GM18951 (cell line): ENCODE results near the gene PRUNE2.
"Not testable (repeated sequence)": the region's sequence is repeated elsewhere in the genome, so short reads cannot be mapped to it uniquely, and the experiment has no call there.

Experiments used
- POLR2A ChIP-seq: IDR thresholded peaks from 4 replicates; pipeline ENCODE4 v1.6.1; 2011; ENCODE audit warnings: mild to moderate bottlenecking; ENCODE audit not compliant: insufficient read length, insufficient read depth; ENCODE audit errors: extremely low read depth
- in situ Hi-C: fragments of 300-500 bp; cut with MboI; formaldehyde crosslinking; loops from one replicate; pipeline ENCODE4 v1.12.0; 2022; ENCODE audit warnings: low sequenced_read_pairs, mixed read lengths, inconsistent platforms; ENCODE audit not compliant: unreplicated experiment

Gene PRUNE2

DNA sequence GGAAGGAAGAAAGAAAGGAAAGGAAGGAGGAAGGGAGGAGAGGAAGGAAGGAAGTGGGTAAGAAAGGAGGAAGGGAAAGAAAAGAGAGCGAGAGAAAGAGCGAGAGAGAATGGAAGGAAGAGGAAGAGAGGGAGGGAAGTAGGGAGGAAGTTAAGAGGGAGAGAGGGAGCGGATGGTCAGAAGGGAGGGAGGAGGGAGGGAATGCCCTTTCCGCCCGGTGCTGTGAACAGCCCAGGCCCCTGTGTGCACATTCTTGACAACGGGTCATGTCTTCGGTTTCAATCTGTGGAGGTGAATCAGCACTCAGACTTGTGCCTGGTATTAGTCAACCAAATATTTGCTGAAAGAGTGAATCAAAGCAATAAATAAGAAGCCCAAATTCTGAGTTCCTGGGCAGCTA is 39.2 kb downstream of the PRUNE2 start:
- in situ Hi-C loops: no loop called here
- no peak for TF ChIP-seq POLR2A

DNA sequence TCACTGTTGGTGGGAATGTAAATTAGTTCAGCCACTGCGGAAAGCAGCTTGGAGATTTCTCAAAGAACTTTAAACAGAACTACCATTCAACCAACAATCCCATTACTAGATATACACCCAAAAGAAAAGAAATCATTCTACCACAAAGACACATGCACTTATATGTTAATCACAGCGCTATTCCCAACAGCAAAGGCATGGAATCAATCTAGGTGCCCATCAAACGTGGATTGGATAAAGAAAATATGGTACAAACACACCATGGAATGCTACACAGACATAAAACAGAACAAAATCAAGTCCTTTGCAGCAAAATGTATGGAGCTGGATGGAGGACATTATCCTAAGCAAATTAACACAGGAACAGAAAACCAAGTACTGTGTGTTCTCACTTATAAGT is 42.1 kb downstream of the PRUNE2 start:
- in situ Hi-C loops: no loop called here
- TF ChIP-seq POLR2A: no peak

DNA sequence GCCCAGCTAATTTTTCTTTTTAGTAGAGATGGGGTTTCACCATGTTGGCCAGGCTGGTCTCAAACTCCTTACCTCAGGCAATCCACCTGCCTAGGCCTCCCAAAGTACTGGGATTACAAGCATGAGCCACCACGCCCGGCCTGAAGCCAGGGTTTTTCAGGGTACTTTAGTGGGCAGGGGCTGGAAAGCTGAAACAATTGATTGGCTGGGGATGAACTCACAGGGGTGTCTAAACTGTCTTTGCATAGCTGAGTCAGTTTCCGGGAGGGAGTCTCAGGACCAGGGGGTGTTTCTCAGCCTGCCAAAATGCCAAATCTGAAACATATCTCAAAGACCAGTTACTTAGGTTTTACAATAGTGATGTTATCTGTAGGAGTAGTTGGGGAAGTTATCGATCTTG is 46.1 kb downstream of the PRUNE2 start:
- in situ Hi-C loops: no loop called here

DNA sequence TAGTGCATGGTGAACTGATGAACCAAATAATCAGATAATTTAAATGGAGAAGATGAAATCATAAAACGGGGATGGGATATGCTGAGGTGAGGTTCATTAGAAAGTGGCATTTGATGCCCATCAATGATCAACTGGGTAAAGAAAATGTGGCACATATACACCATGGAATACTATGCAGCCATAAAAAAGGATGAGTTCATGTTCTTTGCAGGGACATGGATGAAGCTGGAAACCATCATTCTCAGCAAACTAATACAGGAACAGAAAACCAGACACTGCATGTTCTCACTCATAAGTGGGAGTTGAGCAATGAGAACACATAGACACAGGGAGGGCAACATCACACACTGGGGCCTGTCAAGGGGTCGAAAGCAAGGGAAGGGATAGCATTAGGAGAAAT is 47.7 kb downstream of the PRUNE2 start:
- in situ Hi-C loops: not testable (repeated sequence)

More for the DNA sequence above, 46.1 kb downstream of the PRUNE2 start:
- no peak for TF ChIP-seq POLR2A

DNA sequence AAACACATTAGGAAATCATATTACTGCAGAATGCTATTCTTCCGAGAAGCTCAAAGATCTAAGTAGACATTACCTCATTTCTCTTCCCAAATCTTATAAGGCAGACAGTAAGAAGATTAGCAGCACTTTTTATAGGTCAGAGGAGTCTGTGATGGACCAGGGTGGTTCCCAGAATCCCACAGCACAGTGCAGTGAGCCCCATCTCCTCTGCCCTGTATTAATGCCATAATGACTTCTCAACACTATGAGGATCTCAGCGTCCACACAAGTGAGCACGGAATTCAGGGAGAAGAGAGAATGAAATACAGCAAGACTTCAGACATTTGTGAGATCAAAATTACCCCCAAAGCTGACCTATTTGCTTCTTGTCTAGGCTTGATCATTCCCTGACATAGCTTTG is 49.9 kb downstream of the PRUNE2 start:
- in situ Hi-C loops: no loop called here
- no peak for TF ChIP-seq POLR2A

DNA sequence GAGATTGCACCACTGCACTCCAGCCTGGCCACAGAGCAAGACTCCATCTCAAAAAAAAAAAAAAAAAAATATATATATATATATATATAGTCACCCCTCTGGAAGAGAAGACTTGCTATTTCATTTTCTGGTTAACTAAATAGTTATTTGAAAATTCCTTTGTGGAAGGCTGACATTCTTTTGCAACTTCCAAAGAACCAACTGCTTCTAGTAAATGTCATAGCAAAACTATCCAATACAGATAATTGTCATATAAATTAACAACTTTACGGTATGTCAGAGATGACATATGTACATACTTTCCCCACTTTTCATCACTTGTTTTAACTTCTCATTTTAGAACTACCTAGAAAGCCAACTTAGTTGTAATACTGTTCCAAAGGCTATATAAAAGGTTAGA is 50.9 kb downstream of the PRUNE2 start:
- no peak for TF ChIP-seq POLR2A
- in situ Hi-C loops: no loop called here

DNA sequence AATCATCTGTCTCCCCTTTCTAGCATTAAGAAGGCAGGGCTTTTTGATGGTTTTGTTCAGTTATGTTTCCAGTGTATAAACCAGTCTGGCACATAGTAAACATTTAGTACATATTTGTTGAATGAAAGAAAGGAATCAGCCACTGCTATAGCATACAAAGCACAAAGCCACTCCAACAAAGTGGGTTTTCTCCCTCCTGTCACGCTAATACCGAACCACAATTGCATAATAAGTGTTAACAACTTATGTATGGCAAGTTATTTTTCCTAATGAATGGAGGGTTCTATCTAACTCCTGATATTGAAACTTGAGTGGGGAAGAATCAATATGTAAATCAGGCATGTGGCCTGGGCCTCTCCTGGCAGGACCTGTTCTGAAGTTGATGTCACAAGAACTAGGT is 53.9 kb downstream of the PRUNE2 start:
- TF ChIP-seq POLR2A: no peak
- in situ Hi-C loops: no loop called here

DNA sequence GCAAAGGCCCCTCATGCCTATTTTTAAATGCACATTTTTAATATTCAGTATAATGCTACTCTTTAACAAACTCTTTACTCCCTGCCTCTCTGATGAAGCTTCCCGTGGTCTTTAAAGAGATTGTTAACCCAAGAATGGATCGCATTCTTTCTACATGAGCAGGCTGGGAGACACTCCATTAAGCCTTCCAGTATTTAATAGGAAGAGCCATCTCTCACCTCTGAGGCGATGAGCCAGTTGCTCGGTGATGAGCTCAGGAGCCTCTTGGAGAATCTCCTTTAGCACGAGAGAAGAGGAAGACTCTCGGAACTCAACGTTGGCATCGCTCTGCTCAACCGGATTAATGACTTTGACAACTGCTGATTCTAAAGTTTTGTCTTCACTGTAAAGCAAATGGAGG is 59.6 kb downstream of the PRUNE2 start:
- in situ Hi-C loops: no loop called here

DNA sequence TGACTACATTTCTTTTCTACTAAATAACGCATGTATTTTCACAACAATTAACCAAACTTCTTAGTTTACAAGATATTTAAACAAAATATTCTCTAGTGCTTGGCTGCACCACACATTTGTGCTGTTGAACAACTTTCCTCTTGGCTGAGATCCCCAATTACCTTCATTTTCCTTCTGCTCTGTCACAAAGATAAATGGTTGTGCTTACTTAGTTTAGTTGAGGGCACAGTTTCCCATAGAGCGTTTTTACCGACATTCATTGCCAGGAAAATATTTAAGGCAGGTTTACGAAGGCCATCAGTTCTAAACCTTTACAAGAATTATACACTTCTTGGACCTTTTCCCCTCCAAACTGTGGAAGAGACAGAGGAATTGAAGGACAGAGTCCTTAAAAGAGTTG is 60.7 kb downstream of the PRUNE2 start:
- in situ Hi-C loops: no loop called here
- no peak for TF ChIP-seq POLR2A

More for the DNA sequence above, 59.6 kb downstream of the PRUNE2 start:
- TF ChIP-seq POLR2A: no peak

DNA sequence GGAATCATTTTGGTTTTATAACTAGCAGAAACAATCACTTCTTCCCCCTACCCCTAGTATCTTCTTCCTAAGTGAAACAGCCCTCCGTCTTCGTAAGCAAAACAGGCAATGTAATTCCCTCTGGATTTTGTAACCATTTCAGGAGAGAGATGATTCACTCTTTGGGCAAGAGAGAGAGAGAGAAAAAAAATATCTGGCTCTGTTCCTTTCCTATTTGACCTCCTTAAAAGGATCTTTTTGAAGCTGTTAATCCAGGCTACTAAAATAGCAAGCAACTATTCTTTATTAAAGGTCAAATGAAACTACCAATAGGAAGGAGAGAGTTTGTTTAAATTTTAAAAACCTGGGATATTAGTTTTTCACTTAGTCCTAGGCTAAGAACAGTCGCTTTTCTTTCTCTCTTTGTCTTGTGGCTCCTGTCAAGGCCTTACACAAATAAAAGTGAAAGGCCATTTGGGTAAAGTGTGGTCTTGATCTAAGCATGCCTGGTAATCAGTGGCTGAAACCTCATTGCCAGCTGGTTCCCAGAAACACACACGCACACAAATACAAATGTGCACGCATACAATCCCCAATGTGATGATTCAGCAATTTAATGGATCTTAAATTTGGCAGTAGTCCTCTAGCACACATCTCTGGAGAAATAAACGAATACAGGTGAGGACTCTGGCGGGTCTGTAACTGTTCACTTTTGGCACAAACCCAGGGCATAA is 70.2 kb downstream of the PRUNE2 start:
- no peak for TF ChIP-seq POLR2A
- in situ Hi-C loops: no loop called here

DNA sequence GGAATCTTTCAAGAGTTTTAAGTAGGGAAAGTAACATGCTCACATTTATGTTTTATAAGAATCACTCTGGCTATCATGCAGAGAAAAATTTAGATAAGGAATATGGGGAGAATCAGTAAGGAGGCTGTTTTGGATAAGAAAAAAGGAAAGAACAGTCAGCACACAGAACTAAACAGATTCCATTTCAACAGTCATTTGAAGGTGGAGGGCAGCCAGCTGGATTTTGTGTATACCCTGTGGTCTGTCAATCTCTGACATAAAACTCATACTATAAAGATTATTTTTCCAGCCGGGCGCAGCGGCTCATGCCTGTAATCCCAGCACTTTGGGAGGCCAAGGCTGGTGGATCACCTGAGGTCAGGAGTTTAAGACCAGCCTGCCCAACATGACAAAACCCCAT is 77.5 kb downstream of the PRUNE2 start:
- in situ Hi-C loops: no loop called here

DNA sequence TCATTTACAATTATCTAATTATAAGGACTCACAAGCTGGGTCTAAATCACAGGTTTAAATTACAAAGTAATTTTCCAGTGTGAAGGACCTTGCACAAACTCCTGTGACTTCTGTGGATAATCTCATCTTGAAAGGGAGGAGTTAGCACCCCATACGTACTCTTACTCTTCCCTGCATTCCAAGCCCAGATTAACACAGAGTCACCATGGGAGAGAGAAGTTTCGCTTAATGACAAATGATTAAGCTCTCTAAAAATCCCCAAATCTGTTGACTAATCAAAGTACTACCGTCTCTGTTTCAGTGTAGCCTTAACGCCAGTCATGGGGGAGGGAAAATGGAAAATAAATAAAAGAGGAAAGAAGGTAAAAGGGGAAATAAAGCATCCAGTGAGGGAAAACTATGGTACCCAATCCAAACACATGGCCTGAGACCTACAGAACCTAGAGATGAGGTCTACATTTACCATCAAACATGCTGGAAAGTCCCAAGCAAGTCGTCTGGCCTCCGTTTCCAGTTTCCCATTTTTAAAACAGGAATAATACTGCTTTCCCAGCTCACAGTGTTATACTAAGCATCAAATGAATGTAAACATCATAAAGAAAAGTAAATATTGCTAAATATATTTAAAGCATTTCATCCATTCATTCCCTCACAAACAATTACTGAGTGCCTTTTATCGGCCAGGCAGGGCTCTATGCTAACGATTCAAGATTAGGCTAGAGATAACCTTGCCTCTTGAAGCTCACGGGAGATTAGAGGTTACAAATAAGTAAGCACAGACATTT is 78.4 kb downstream of the PRUNE2 start:
- in situ Hi-C loops: no loop called here
- TF ChIP-seq POLR2A: no peak

More for the DNA sequence above, 77.5 kb downstream of the PRUNE2 start:
- no peak for TF ChIP-seq POLR2A

DNA sequence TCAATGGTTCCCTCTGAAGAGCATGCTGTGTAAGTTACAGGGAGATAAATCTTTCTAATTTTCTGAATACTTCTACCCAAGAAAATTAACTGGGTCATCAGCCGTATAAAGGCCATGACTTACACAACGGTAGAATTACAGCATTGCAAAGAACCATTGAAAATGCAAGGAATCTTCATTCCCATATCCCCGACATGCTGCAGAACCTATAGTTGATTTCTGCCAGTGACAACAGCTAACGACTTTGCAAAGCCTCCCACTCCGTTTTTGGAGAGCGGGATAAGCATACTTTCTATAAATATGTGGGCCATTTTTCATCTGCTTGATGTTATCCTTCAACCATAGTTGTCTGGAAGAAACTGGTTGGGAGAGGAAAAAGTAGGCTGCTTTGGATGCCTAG is 85.5 kb downstream of the PRUNE2 start:
- in situ Hi-C loops: loop anchor here (25.0 kb wide), 1 partner anchor 317 kb away; no protein-coding TSS in a partner anchor
- TF ChIP-seq POLR2A: no peak

DNA sequence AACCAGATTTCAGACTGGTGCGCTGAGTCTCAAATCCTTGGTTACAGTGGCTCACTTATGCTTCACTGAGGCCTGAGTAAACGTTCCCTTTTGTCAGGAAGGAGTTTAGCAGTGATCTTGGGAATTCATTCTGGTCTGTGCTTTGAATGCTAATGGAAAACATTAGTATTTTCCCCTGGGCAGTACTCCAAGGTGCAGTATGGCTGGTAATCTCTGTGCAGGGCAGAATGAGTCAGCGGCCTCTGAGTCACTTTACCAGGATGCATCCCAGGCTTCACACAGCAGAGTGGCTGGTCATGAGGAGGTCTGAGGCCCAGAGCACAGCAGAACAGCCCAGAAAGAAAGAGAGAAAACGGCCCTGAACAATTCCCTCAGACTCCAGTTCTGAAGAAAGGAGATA is 87.6 kb downstream of the PRUNE2 start:
- in situ Hi-C loops: loop anchor here (25.0 kb wide), 1 partner anchor 319 kb away; no protein-coding TSS in a partner anchor

More for the DNA sequence above, 87.6 kb downstream of the PRUNE2 start:
- no peak for TF ChIP-seq POLR2A
